ENCODE measurements around the gene DHRS12. TPM values are rescaled to one million over a fixed set of nuclear protein-coding genes. Genes with fewer than 3 reads are reported as not detected.

DHRS12 gene, protein sequence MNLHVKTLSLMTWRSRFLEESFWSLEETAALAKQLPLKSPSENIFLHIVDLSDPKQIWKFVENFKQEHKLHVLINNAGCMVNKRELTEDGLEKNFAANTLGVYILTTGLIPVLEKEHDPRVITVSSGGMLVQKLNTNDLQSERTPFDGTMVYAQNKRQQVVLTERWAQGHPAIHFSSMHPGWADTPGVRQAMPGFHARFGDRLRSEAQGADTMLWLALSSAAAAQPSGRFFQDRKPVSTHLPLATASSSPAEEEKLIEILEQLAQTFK
- total RNA-seq: 10 to 100 TPM; 10.9 to 11.5 TPM

GRCh38 chr13:51803422-51804294 lies at the start of gene DHRS12:
Gene DHRS12, minus strand, starts transcription at chr13:51804163. Its CDS starts 4,504 bp downstream, at chr13:51799659.

GRCh38 chr13:51844862-51845573 lies 41.1 kb upstream of the DHRS12 start, which contains the start of gene TMEM272:
Gene TMEM272, minus strand, starts transcription at chr13:51845177. Its CDS starts 6,647 bp downstream, at chr13:51838530.

Other genes with a start within 250 kb of the DHRS12 start
- 10 to 100 TPM; 12.8 to 15.0 TPM for gene WDFY2, start 219.7 kb downstream of the DHRS12 start, total RNA-seq
- 1 to 10 TPM; 3.2 to 4.2 TPM for gene TMEM272, start 41.0 kb upstream of the DHRS12 start, total RNA-seq
- gene CCDC70, start 57.8 kb upstream of the DHRS12 start, total RNA-seq: not detected
- gene ATP7B, start 207.3 kb upstream of the DHRS12 start, total RNA-seq: under 1 TPM; 0.71 to 0.87 TPM
- 10 to 100 TPM; 25.3 to 32.3 TPM for gene ALG11, start 208.2 kb upstream of the DHRS12 start, total RNA-seq
- gene UTP14C, start 220.5 kb upstream of the DHRS12 start, total RNA-seq: 10 to 100 TPM; 10.6 to 11.8 TPM